22Rv1 (cell line): ENCODE data around the gene DDX46.

ENCODE experiments used
- CTCF ChIP-seq: fragments of 450-650 bp; IDR thresholded peaks from 2 replicates; pipeline ENCODE4 v1.5.1; 2017; ENCODE audit warnings: mild to moderate bottlenecking
- ZFX ChIP-seq: fragments of 450-650 bp; IDR thresholded peaks from 2 replicates; pipeline ENCODE4 v1.6.1; 2017; ENCODE audit warnings: antibody characterized with exemption, borderline replicate concordance

DNA sequence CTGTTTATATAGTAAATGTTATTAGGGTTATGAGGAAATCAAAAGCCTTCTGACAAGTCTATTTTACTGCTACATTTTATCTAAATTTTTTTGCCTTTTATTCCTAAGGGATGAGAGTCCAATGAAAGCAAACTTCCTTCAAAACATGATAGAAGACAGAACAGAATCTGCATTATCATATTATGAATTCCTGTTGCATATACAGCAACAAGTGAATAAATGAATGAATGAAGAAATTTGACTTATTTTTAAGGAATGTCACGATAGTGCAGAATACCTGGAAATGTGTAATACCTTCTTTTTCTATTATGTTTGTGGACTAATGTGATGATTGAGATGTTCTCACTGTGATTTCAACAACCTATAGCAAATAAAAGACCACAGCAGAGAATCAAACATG, 33.7 kb upstream of the DDX46 start:
- TF ChIP-seq CTCF = no peak
- no peak for TF ChIP-seq ZFX
